Heart right ventricle (tissue), 16 donors: ENCODE data around the gene TBC1D4. TPM values are rescaled to one million over a fixed set of nuclear protein-coding genes. Genes with fewer than 3 reads are reported as not detected.
A peak's percentile ranks its signal among the peaks of the same experiment; 100 is the strongest.

ENCODE experiments used
- ATAC-seq, 8 donors: fragments of 200-7000 bp; cut with Tn5 transposase; one replicate each; pipeline ENCODE4 v1.9.1; 2020; ENCODE audit warnings: mild to moderate bottlenecking in 8 of 8, moderate library complexity in 8 of 8, moderate number of reproducible peaks in 1 of 8
- DNase-seq, 2 donors: peaks; one replicate each; pipeline ENCODE4 v3.0.0-alpha.2; 2020
- H3K27ac ChIP-seq, 10 donors: fragments of 200-600 bp; sonication (generic) in 2 of 10; one replicate each; pipeline versions ENCODE4 v1.5.0 to v1.8.0; 2020 to 2022; ENCODE audit warnings: mild to moderate bottlenecking in 3 of 10
- H3K27me3 ChIP-seq, 7 donors: fragments of 200-600 bp; one replicate each; pipeline ENCODE4 v1.8.0; 2021 to 2022; ENCODE audit warnings: mild to moderate bottlenecking in 2 of 7
- H3K36me3 ChIP-seq, 9 donors: fragments of 200-600 bp; sonication (generic) in 1 of 9; one replicate each; pipeline versions ENCODE4 v1.5.0 to v1.8.0; 2020 to 2022; ENCODE audit warnings: mild to moderate bottlenecking in 2 of 9
- H3K4me1 ChIP-seq, 9 donors: fragments of 200-600 bp; sonication (generic) in 1 of 9; one replicate each; pipeline versions ENCODE4 v1.5.0 to v1.8.0; 2020 to 2022; ENCODE audit warnings: mild to moderate bottlenecking in 4 of 9
- H3K4me3 ChIP-seq, 10 donors: fragments of 200-600 bp; sonication (generic) in 2 of 10; one replicate each; pipeline versions ENCODE4 v1.5.0 to v1.8.0; 2020 to 2022; ENCODE audit warnings: mild to moderate bottlenecking in 7 of 10, moderate library complexity in 2 of 10
- H3K9me3 ChIP-seq, 11 donors: fragments of 200-600 bp in 10 of 11; sonication (generic) in 2 of 11; one replicate each; pipeline versions ENCODE4 v1.5.0 to v1.8.0; 2013 to 2022; ENCODE audit warnings: mild to moderate bottlenecking in 2 of 11, control low read depth in 1 of 11, moderate library complexity in 1 of 11
- WGBS, 2 donors: extraction: QIAGEN DNeasy Blood & Tissue Kit; methylation state at CpG; one replicate each; pipeline ENCODE4 v1.1.7; 2013; ENCODE audit warnings: inconsistent platforms in 1 of 2; 5-methylcytosine and 5-hydroxymethylcytosine counted together
- intact Hi-C, 10 donors: fragments of 100-400 bp; cut with DNase I; formaldehyde crosslinking; loops; one replicate each; pipeline versions ENCODE4 v1.11.1 to v1.14.2; 2022
- polyA plus RNA-seq, 2 donors: library from polyadenylated mRNA; stranded (reverse); fragments of 200-250 nt; gene quantifications; one replicate each; pipeline ENCODE4 v1.2.3, GENCODE V29; 2013
- total RNA-seq, 10 donors: library from RNA; stranded (reverse); fragmentation: NEBNext Ultra II Directional in 3 of 10; extraction: Animal tissue kit (Norgen Biotek cat#: 25700) in 3 of 10; gene quantifications; one replicate each; pipeline versions ENCODE4 v1.2.1 to v1.2.4, GENCODE V29; 2021 to 2023
- TF ChIP-seq, protein P1 (sequence below), 9 donors: fragments of 200-600 bp; sonication (generic) in 2 of 9; IDR thresholded peaks; one replicate each; pipeline versions ENCODE4 v1.5.0 to v1.8.0; 2021 to 2022; ENCODE audit warnings: antibody characterized with exemption in 9 of 9, mild to moderate bottlenecking in 5 of 9, moderate library complexity in 1 of 9
- donor health status: Arrhythmogenic right ventricular cardiomyopathy.
- donor health status: ischemic (EF 13 %, LVEDD 7.1; RV severe dilation, severe dysfunction).
- donor health status: healthy with polysubstance abuse.
- donor health status: DM: no; HTN: yes; CAD: no.
- donor health status: DM: no; HTN: no; CAD: no.
- donor health status: ischemic (EF 25% LVEDD 6.9; RV normal size, moderate dysfunction).
- donor health status: ischemic (EF 25% LVEDD 5.7; RV mildly dilated, moderate dysfunction).
- donor health status: healthy.
- donor health status: DM: yes; HTN: yes; CAD: no.
- donor health status: Ischemic cardiomyopathy.
- donor health status: ischemic (EF 35%, LVEDD 5.7; RV mildly dilated, moderate dysfunction).
- donor health status: nonischemic (EF 11% LVEDD 7.7; RV severe dilation, severe dysfunction).
- donor health status: DM: yes; HTN: yes; CAD: no.
- donor health status: PGD.
- donor health status: ischemic (EF 29% LVEDD 5.4; RV normal size, mild dysfunction).
- donor health status: nonischemic (EF 23%, LVEDD 6.1; RV moderate dilation, normal function).

Gene TBC1D4
- total and polyA plus RNA-seq, 12 donors, result 10.1 to 124 (median 93.5) TPM

- H3K27me3 ChIP-seq, result no peaks in the 10 kb centered on the region
- peak overlapping the region in 7 of 10 donors; percentile 14 to 40 (median 32) for H3K4me3 ChIP-seq
- intact Hi-C loops, result no loop called here
- H3K9me3 ChIP-seq, result peaks cover 0 to 5% (median 0%) of the 10 kb centered on the region in 11 donors
- 32 to 39% methylated on average over 7 of the region's 7 CpGs for WGBS, 2 donors
- TF ChIP-seq, protein P1, sequence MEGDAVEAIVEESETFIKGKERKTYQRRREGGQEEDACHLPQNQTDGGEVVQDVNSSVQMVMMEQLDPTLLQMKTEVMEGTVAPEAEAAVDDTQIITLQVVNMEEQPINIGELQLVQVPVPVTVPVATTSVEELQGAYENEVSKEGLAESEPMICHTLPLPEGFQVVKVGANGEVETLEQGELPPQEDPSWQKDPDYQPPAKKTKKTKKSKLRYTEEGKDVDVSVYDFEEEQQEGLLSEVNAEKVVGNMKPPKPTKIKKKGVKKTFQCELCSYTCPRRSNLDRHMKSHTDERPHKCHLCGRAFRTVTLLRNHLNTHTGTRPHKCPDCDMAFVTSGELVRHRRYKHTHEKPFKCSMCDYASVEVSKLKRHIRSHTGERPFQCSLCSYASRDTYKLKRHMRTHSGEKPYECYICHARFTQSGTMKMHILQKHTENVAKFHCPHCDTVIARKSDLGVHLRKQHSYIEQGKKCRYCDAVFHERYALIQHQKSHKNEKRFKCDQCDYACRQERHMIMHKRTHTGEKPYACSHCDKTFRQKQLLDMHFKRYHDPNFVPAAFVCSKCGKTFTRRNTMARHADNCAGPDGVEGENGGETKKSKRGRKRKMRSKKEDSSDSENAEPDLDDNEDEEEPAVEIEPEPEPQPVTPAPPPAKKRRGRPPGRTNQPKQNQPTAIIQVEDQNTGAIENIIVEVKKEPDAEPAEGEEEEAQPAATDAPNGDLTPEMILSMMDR (IDR thresholded peaks at IDR 0.05), result no peak
- H3K4me1 ChIP-seq, result peaks cover 0 to 51% (median 27%) of the 10 kb centered on the region in 9 donors
- ATAC-seq, result peak; percentile 23 to 86 (median 66)
- peak overlapping the region; percentile 56 to 87 (median 78) for H3K27ac ChIP-seq
- no peaks in the 10 kb centered on the region for H3K36me3 ChIP-seq
- DNase-seq, result no peak
These were observed 36.1 kb downstream of the TBC1D4 start for GRCh38 chr13:75445717-75446499.

DNA sequence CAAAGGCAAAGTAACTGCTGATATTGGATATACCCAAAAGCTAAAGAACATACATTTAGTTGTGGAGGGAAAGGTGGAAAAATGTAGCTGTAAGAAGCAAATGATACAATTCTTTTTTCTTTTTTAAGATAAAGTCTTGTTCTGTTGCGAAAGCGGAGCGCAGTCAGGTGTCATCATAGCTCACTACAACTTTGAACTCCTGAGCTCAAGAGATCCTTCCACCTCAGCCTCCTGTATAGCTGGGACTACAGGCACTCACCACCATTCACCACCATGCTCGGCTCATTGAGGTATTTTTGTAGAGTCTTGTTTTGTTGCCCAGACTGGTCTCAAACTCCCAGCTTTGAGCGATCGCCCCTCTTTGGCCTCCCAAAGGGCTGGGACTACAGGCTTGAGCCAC lies 38.0 kb downstream of the TBC1D4 start:
- intact Hi-C loops, result loop anchor here in 2 of 10 donors (5.0 kb wide), 3 partner anchors 37 to 42 kb away; partner anchors contain the start of gene TBC1D4 (in 1 of the 2)
- Histone ChIP-seq H3K27me3 (no peaks in the 10 kb centered on the region), H3K36me3 (no peaks in the 10 kb centered on the region), H3K27ac (peak overlapping the region in 9 of 10 donors; percentile 0 to 87 (median 75)), H3K4me1 (peaks cover 0 to 66% (median 32%) of the 10 kb centered on the region in 9 donors), H3K9me3 (peaks cover 0 to 5% (median 0%) of the 10 kb centered on the region in 11 donors), H3K4me3 (no peak overlapping the region)
- no peak for DNase-seq
- 93 to 94% methylated on average over 6 of the region's 6 CpGs for WGBS, 2 donors
- TF ChIP-seq, protein P1 (IDR thresholded peaks at IDR 0.05), result no peak
- ATAC-seq, result peak in 1 of 8 donors; percentile 37

DNA sequence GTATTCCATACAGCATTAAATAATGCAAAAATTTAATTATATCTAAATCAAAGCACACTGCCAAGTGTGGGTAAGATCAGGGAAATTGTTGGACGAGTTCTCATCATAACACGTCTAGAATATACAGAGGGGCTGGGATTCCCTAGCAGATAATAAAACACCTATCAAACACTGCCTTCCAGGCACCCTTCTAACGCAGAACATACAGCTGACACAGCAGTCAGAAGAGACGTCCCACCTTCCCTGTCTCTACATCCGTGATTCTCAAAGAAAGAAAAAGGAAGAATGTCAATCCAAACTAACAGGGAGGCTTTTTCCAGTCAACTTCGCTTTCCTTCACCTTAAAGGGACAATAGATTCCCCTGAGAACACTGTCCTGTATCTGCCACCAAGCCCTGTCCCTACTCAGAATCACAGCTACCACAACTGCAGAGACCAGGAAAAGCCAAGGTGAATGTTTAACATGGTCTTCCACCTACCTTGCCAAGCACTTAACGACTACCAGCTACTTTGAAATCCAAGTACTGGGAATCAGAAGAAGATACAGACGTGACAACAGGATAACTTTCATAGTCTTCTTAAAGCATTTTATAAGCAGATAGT lies 38.5 kb downstream of the TBC1D4 start:
- intact Hi-C loops, result loop anchor here in 2 of 10 donors (5.0 kb wide), 3 partner anchors 36 to 41 kb away; partner anchors contain the start of gene TBC1D4 (in 1 of the 2)
- peaks cover 1 to 72% (median 32%) of the 10 kb centered on the region in 9 donors for H3K4me1 ChIP-seq
- DNase-seq (no peak), ATAC-seq (peak in 3 of 8 donors; percentile 21 to 52 (median 27))
- no peaks in the 10 kb centered on the region for H3K36me3 ChIP-seq
- H3K4me3 ChIP-seq, result peak overlapping the region in 1 of 10 donors; percentile 13
- peaks cover 0 to 5% (median 0%) of the 10 kb centered on the region in 11 donors for H3K9me3 ChIP-seq
- H3K27me3 ChIP-seq, result no peaks in the 10 kb centered on the region
- peak overlapping the region; percentile 0 to 87 (median 62) for H3K27ac ChIP-seq
- TF ChIP-seq, protein P1 (IDR thresholded peaks at IDR 0.05), result no peak
- 43 to 56% methylated on average over 8 of the region's 8 CpGs for WGBS, 2 donors

GRCh38 chr13:75442736-75443234 lies 39.2 kb downstream of the TBC1D4 start:
- peak overlapping the region in 1 of 10 donors; percentile 13 for H3K4me3 ChIP-seq
- peak overlapping the region; percentile 0 to 87 (median 62) for H3K27ac ChIP-seq
- WGBS, 2 donors, result 61 to 75% methylated on average over 6 of the region's 6 CpGs
- DNase-seq (no peak), ATAC-seq (peak in 3 of 8 donors; percentile 42 to 44 (median 42))
- no peaks in the 10 kb centered on the region for H3K27me3 ChIP-seq
- intact Hi-C loops, result loop anchor here in 2 of 10 donors (5.0 kb wide), 3 partner anchors 35 to 40 kb away; partner anchors contain the start of gene TBC1D4 (in 1 of the 2)
- H3K36me3 ChIP-seq, result no peaks in the 10 kb centered on the region
- peaks cover 3 to 78% (median 36%) of the 10 kb centered on the region in 9 donors for H3K4me1 ChIP-seq
- H3K9me3 ChIP-seq, result peaks cover 0 to 2% (median 0%) of the 10 kb centered on the region in 11 donors
- TF ChIP-seq, protein P1 (IDR thresholded peaks at IDR 0.05), result no peak
